HG02885 (cell line): ENCODE results near the gene PTRH2.
"Not testable (repeated sequence)": the region's sequence is repeated elsewhere in the genome, so short reads cannot be mapped to it uniquely, and the experiment has no call there.

Source experiments
- ATAC-seq: cut with Tn5 transposase; IDR thresholded peaks from one replicate; pipeline ENCODE4 v1.9.1; 2021; ENCODE audit warnings: mild to moderate bottlenecking; ENCODE audit not compliant: unreplicated experiment, poor library complexity

Gene PTRH2

GRCh38 chr17:59676716-59677115 is 30.5 kb downstream of the PTRH2 start:
- ATAC-seq = no peak

- ATAC-seq = no peak
These were observed 32.0 kb downstream of the PTRH2 start for GRCh38 chr17:59675231-59675630.

GRCh38 chr17:59671386-59671785 is 35.8 kb downstream of the PTRH2 start:
- no peak for ATAC-seq

GRCh38 chr17:59669944-59670343 is 37.3 kb downstream of the PTRH2 start:
- ATAC-seq = no peak

- ATAC-seq = no peak
These were observed 37.8 kb downstream of the PTRH2 start for GRCh38 chr17:59669411-59669810.

- ATAC-seq = no peak
These were observed 38.4 kb downstream of the PTRH2 start for GRCh38 chr17:59668816-59669215.

GRCh38 chr17:59666235-59666634 is 41.0 kb downstream of the PTRH2 start:
- no peak for ATAC-seq

- ATAC-seq = not testable (repeated sequence)
These were observed 50.6 kb downstream of the PTRH2 start for GRCh38 chr17:59656624-59657023.

GRCh38 chr17:59652119-59652518 is 55.1 kb downstream of the PTRH2 start:
- ATAC-seq = no peak

- ATAC-seq = no peak
These were observed 55.9 kb downstream of the PTRH2 start for GRCh38 chr17:59651346-59651745.

GRCh38 chr17:59650642-59651041 is 56.6 kb downstream of the PTRH2 start:
- ATAC-seq = no peak

GRCh38 chr17:59649886-59650285 is 57.3 kb downstream of the PTRH2 start:
- ATAC-seq = no peak
